ENCODE measurements around the gene PLA2G12A. TPM values are rescaled to one million over a fixed set of nuclear protein-coding genes. Genes with fewer than 3 reads are reported as not detected.

Gene PLA2G12A
- total and polyA plus RNA-seq, 2 of the 8 experiments (the other 6 are each of a cell fraction or from before 2014, with no cell fraction given), result 26.6 to 47.2 TPM

DNA sequence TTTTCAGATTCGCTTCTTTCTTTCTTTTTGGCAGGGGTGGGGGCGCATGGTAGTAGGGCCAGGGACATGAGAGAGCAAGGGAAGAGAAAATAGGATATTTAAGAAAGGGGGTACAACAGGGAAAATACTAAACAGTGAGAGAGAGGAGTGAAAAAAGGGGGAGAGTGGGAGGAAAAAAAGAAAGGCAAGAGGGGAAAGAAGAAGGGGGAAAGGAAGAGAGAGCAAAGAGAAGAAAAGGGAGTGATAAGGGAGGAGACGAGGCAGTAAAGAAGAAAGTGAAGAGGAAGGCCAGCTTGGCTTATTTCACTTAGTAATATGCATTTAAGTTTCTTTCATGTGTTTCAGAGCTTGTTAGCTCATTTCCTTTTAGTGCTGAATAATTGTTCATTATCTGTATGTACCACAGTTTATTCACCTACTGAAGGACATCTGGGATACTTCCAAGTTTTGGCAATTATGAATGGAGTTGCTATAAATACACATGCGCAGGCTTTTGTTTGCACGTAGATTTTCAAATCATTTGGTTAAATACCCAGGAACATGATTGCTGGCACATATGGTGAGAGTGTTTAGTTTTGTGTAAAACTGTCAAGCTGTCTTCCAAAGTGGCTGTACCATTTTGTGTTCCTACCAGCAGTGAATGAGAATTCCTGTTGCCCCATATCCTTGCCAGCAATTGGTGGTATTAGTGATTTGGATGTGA, 63.9 kb downstream of the PLA2G12A start (continued):
- TF ChIP-seq, protein P1, sequence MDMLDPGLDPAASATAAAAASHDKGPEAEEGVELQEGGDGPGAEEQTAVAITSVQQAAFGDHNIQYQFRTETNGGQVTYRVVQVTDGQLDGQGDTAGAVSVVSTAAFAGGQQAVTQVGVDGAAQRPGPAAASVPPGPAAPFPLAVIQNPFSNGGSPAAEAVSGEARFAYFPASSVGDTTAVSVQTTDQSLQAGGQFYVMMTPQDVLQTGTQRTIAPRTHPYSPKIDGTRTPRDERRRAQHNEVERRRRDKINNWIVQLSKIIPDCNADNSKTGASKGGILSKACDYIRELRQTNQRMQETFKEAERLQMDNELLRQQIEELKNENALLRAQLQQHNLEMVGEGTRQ (IDR thresholded peaks at IDR 0.05; ENCODE audit: low read length), result no peak
- TF ChIP-seq FOSL1 (IDR thresholded peaks at IDR 0.05; ENCODE audit: insufficient read depth, low read depth, low read length), result no peak
- no peak for TF ChIP-seq CEBPB (IDR thresholded peaks at IDR 0.05; ENCODE audit: low read depth, low read length)
- no peak for TF ChIP-seq SIN3A (conservative IDR thresholded peaks at IDR 0.05 in 1 of 2, IDR thresholded peaks at IDR 0.05 in 1 of 2; ENCODE audit: low read depth in 1 of 2, low read length in 2 of 2)
- no peak for TF ChIP-seq ASH2L (IDR thresholded peaks at IDR 0.05; ENCODE audit: low read length)
- TF ChIP-seq MAFK (IDR thresholded peaks at IDR 0.05; ENCODE audit: low read depth, low read length), result no peak
